ENCODE measurements around the gene SFRP4.

GRCh38 chr7:37942934-37943610 lies 26.5 kb upstream of the SFRP4 start:
- TF ChIP-seq CTCF (IDR thresholded peaks at IDR 0.05; ENCODE audit: insufficient read depth, low read length, poor library complexity, severe bottlenecking) (no peak), EZH2phosphoT487 (conservative IDR thresholded peaks at IDR 0.05; ENCODE audit: low read length) (no peak)
